ENCODE results near the gene ISG15.
A peak's percentile ranks its signal among the peaks of the same experiment; 100 is the strongest.

The ISG15 gene

GRCh38 chr1:1019122-1019999, 6.1 kb downstream of the ISG15 start:
- peak overlapping the region; percentile 43; the same call in 1 of the 2 replicates for H3K4me3 ChIP-seq (ENCODE audit: low read length)

GRCh38 chr1:1020000-1020404, 6.7 kb downstream of the ISG15 start, which contains the start of gene AGRN:
AGRN (plus strand) TSS chr1:1020120; CDS start chr1:1020173, 53 bp downstream.
- peak within 1 kb of the TSS; percentile 76 for H3K9ac ChIP-seq (ENCODE audit: low read depth, low read length)

More at GRCh38 chr1:1019122-1019999, 6.1 kb downstream of the ISG15 start:
- peaks cover under 1% of the 10 kb centered on the region; the same call in 1 of the 2 replicates for H3K27me3 ChIP-seq (ENCODE audit: insufficient read depth, low read length)
- 6% methylated on average over 66 of the region's 91 CpGs for WGBS
- no peak overlapping the region for H3K9ac ChIP-seq (ENCODE audit: low read depth, low read length)
- peak overlapping the region; percentile 97; the same call in 1 of the 2 replicates for H3K27ac ChIP-seq (ENCODE audit: low read depth, low read length)
- H3K4me1 ChIP-seq (ENCODE audit: insufficient read depth, low read length), result peaks cover 32% of the 10 kb centered on the region
- peaks cover 10% of the 10 kb centered on the region; the same call in 1 of the 2 replicates for H3K36me3 ChIP-seq (ENCODE audit: insufficient read depth, low read length)
- no peaks in the 10 kb centered on the region for H3K9me3 ChIP-seq (ENCODE audit: insufficient read depth, low read depth, low read length)

GRCh38 chr1:1020415-1021009, 7.2 kb downstream of the ISG15 start:
- Histone ChIP-seq H3K36me3 (ENCODE audit: insufficient read depth, low read length) (peaks cover 10% of the 10 kb centered on the region; the same call in 1 of the 2 replicates), H3K4me1 (ENCODE audit: insufficient read depth, low read length) (peaks cover 35% of the 10 kb centered on the region), H3K27me3 (ENCODE audit: insufficient read depth, low read length) (no peaks in the 10 kb centered on the region), H3K9ac (ENCODE audit: low read depth, low read length) (peak overlapping the region; percentile 76), H3K9me3 (ENCODE audit: insufficient read depth, low read depth, low read length) (no peaks in the 10 kb centered on the region), H3K27ac (ENCODE audit: low read depth, low read length) (peak overlapping the region; percentile 81; the same call in 1 of the 2 replicates), H3K4me3 (ENCODE audit: low read length) (peak overlapping the region; percentile 81)
- WGBS, result under 1% methylated on average over 46 of the region's 59 CpGs

More at GRCh38 chr1:1020000-1020404, 6.7 kb downstream of the ISG15 start, which contains the start of gene AGRN:
- WGBS, result under 1% methylated on average over 50 of the region's 58 CpGs
- Histone ChIP-seq H3K9me3 (ENCODE audit: insufficient read depth, low read depth, low read length) (no peaks in the 10 kb centered on the region), H3K4me1 (ENCODE audit: insufficient read depth, low read length) (peaks cover 32% of the 10 kb centered on the region), H3K4me3 (ENCODE audit: low read length) (peak within 1 kb of the TSS; percentile 81), H3K27ac (ENCODE audit: low read depth, low read length) (peak within 1 kb of the TSS; percentile 97; the same call in 1 of the 2 replicates), H3K27me3 (ENCODE audit: insufficient read depth, low read length) (no peaks in the 10 kb centered on the region), H3K36me3 (ENCODE audit: insufficient read depth, low read length) (peaks cover 10% of the 10 kb centered on the region; the same call in 1 of the 2 replicates)

- 15% methylated on average over 31 of the region's 33 CpGs for WGBS
- H3K4me3 ChIP-seq (ENCODE audit: low read length), result peak overlapping the region; percentile 81
- peak overlapping the region; percentile 41; the same call in 1 of the 2 replicates for H3K27ac ChIP-seq (ENCODE audit: low read depth, low read length)
- H3K36me3 ChIP-seq (ENCODE audit: insufficient read depth, low read length), result peaks cover 10% of the 10 kb centered on the region; the same call in 1 of the 2 replicates
- H3K4me1 ChIP-seq (ENCODE audit: insufficient read depth, low read length), result peaks cover 35% of the 10 kb centered on the region
- H3K9ac ChIP-seq (ENCODE audit: low read depth, low read length), result peak overlapping the region; percentile 67
- H3K9me3 ChIP-seq (ENCODE audit: insufficient read depth, low read depth, low read length), result no peaks in the 10 kb centered on the region
- H3K27me3 ChIP-seq (ENCODE audit: insufficient read depth, low read length), result no peaks in the 10 kb centered on the region
Measured at GRCh38 chr1:1021010-1021919, 8.0 kb downstream of the ISG15 start.

GRCh38 chr1:1021920-1022259, 8.6 kb downstream of the ISG15 start:
- H3K36me3 ChIP-seq (ENCODE audit: insufficient read depth, low read length), result peaks cover 10% of the 10 kb centered on the region; the same call in 1 of the 2 replicates
- 92% methylated on average over 10 of the region's 10 CpGs for WGBS
- H3K4me1 ChIP-seq (ENCODE audit: insufficient read depth, low read length), result peaks cover 35% of the 10 kb centered on the region
- no peaks in the 10 kb centered on the region for H3K9me3 ChIP-seq (ENCODE audit: insufficient read depth, low read depth, low read length)
- H3K27me3 ChIP-seq (ENCODE audit: insufficient read depth, low read length), result no peaks in the 10 kb centered on the region
- no peak overlapping the region; the same call in 1 of the 2 replicates for H3K27ac ChIP-seq (ENCODE audit: low read depth, low read length)
- H3K9ac ChIP-seq (ENCODE audit: low read depth, low read length), result no peak overlapping the region
- no peak overlapping the region for H3K4me3 ChIP-seq (ENCODE audit: low read length)

GRCh38 chr1:1022302-1023009, 9.2 kb downstream of the ISG15 start:
- no peak overlapping the region for H3K9ac ChIP-seq (ENCODE audit: low read depth, low read length)
- WGBS, result 90% methylated on average over 27 of the region's 27 CpGs
- no peaks in the 10 kb centered on the region; the same call in 1 of the 2 replicates for H3K27me3 ChIP-seq (ENCODE audit: insufficient read depth, low read length)
- H3K36me3 ChIP-seq (ENCODE audit: insufficient read depth, low read length), result peaks cover 15% of the 10 kb centered on the region
- no peak overlapping the region for H3K4me3 ChIP-seq (ENCODE audit: low read length)
- no peak overlapping the region for H3K27ac ChIP-seq (ENCODE audit: low read depth, low read length)
- peaks cover 35% of the 10 kb centered on the region for H3K4me1 ChIP-seq (ENCODE audit: insufficient read depth, low read length)
- no peaks in the 10 kb centered on the region for H3K9me3 ChIP-seq (ENCODE audit: insufficient read depth, low read depth, low read length)

- Histone ChIP-seq H3K36me3 (ENCODE audit: insufficient read depth, low read length) (peaks cover 16% of the 10 kb centered on the region), H3K4me3 (ENCODE audit: low read length) (no peak overlapping the region), H3K4me1 (ENCODE audit: insufficient read depth, low read length) (peaks cover 35% of the 10 kb centered on the region), H3K27ac (ENCODE audit: low read depth, low read length) (peak overlapping the region; percentile 58; the same call in 1 of the 2 replicates), H3K9me3 (ENCODE audit: insufficient read depth, low read depth, low read length) (no peaks in the 10 kb centered on the region), H3K27me3 (ENCODE audit: insufficient read depth, low read length) (no peaks in the 10 kb centered on the region; the same call in 1 of the 2 replicates), H3K9ac (ENCODE audit: low read depth, low read length) (no peak overlapping the region)
- 86% methylated on average over 13 of the region's 13 CpGs for WGBS
Measured at GRCh38 chr1:1023700-1024099, 10.4 kb downstream of the ISG15 start.

- Histone ChIP-seq H3K27ac (ENCODE audit: low read depth, low read length) (peak overlapping the region; percentile 58), H3K4me3 (ENCODE audit: low read length) (no peak overlapping the region), H3K27me3 (ENCODE audit: insufficient read depth, low read length) (no peaks in the 10 kb centered on the region; the same call in 1 of the 2 replicates), H3K4me1 (ENCODE audit: insufficient read depth, low read length) (peaks cover 35% of the 10 kb centered on the region), H3K9me3 (ENCODE audit: insufficient read depth, low read depth, low read length) (no peaks in the 10 kb centered on the region), H3K9ac (ENCODE audit: low read depth, low read length) (no peak overlapping the region; the same call in 1 of the 2 replicates), H3K36me3 (ENCODE audit: insufficient read depth, low read length) (peaks cover 16% of the 10 kb centered on the region)
- WGBS, result 75% methylated on average over 9 of the region's 9 CpGs
Measured at GRCh38 chr1:1024149-1024770, 11.0 kb downstream of the ISG15 start.

GRCh38 chr1:1024771-1025699, 11.7 kb downstream of the ISG15 start:
- Histone ChIP-seq H3K27me3 (ENCODE audit: insufficient read depth, low read length) (no peaks in the 10 kb centered on the region; the same call in 1 of the 2 replicates), H3K9me3 (ENCODE audit: insufficient read depth, low read depth, low read length) (no peaks in the 10 kb centered on the region), H3K27ac (ENCODE audit: low read depth, low read length) (peak overlapping the region; percentile 63), H3K4me3 (ENCODE audit: low read length) (no peak overlapping the region), H3K9ac (ENCODE audit: low read depth, low read length) (peak overlapping the region; percentile 31), H3K4me1 (ENCODE audit: insufficient read depth, low read length) (peaks cover 35% of the 10 kb centered on the region), H3K36me3 (ENCODE audit: insufficient read depth, low read length) (peaks cover 16% of the 10 kb centered on the region)
- 49% methylated on average over 31 of the region's 31 CpGs for WGBS

Data from HUES64 (cell line).